GM12874 (cell line): ENCODE results near the gene ATP6V1A.

Experiments used
- CTCF ChIP-seq: IDR thresholded peaks from 2 replicates; pipeline ENCODE4 v1.5.1; 2011; ENCODE audit warnings: low read depth, mild to moderate bottlenecking, control low read depth, low read length, moderate library complexity; ENCODE audit not compliant: insufficient read depth

ATP6V1A gene

GRCh38 chr3:113717308-113717707, 29.5 kb upstream of the ATP6V1A start:
- no peak for TF ChIP-seq CTCF

- no peak for TF ChIP-seq CTCF
Measured at GRCh38 chr3:113717818-113718217, 29.0 kb upstream of the ATP6V1A start.

GRCh38 chr3:113719294-113719693, 27.5 kb upstream of the ATP6V1A start:
- no peak for TF ChIP-seq CTCF

GRCh38 chr3:113719758-113720157, 27.1 kb upstream of the ATP6V1A start:
- no peak for TF ChIP-seq CTCF

- no peak for TF ChIP-seq CTCF
Measured at GRCh38 chr3:113721636-113722035, 25.2 kb upstream of the ATP6V1A start.

GRCh38 chr3:113728661-113729060, 18.2 kb upstream of the ATP6V1A start:
- no peak for TF ChIP-seq CTCF

GRCh38 chr3:113730550-113730949, 16.3 kb upstream of the ATP6V1A start:
- no peak for TF ChIP-seq CTCF

- TF ChIP-seq CTCF, result no peak
Measured at GRCh38 chr3:113731694-113732093, 15.1 kb upstream of the ATP6V1A start.
